Ovary (tissue), 9 donors: ENCODE results near the gene CHIC1. TPM values are rescaled to one million over a fixed set of nuclear protein-coding genes. Genes with fewer than 3 reads are reported as not detected.
"Not testable (repeated sequence)": the region's sequence is repeated elsewhere in the genome, so short reads cannot be mapped to it uniquely, and the experiment has no call there.

Experiments used
- DNase-seq, 5 donors: peaks; one replicate each; pipeline ENCODE4 v3.0.0-alpha.2; 2019 to 2020
- H3K27ac ChIP-seq, 2 donors: fragments of 200-600 bp; one replicate each; pipeline versions ENCODE4 v1.5.1 to v1.8.0; 2019 to 2022
- H3K27me3 ChIP-seq: fragments of 200-600 bp; one replicate; pipeline ENCODE4 v1.8.0; 2022
- H3K36me3 ChIP-seq: fragments of 200-600 bp; sonication (generic); one replicate; pipeline ENCODE4 v1.5.1; 2019
- H3K4me1 ChIP-seq: one replicate; pipeline ENCODE4 v1.8.1; 2013; ENCODE audit warnings: mild to moderate bottlenecking, moderate library complexity; ENCODE audit not compliant: insufficient read depth
- H3K4me3 ChIP-seq: fragments of 200-600 bp; sonication (generic); one replicate; pipeline ENCODE4 v1.5.1; 2017
- H3K9me3 ChIP-seq, 2 donors: fragments of 200-600 bp in 1 of 2; sonication (generic) in 1 of 2; one replicate each; pipeline versions ENCODE4 v1.5.1 to v1.8.1; 2013 to 2019; ENCODE audit warnings: mild to moderate bottlenecking in 1 of 2, moderate library complexity in 1 of 2
- EP300 ChIP-seq: sonication (generic); formaldehyde crosslinking; IDR thresholded peaks from one replicate; pipeline ENCODE4 v1.6.1; 2017; ENCODE audit warnings: antibody characterized with exemption
- POLR2A ChIP-seq: fragments of 450-650 bp; IDR thresholded peaks from one replicate; pipeline ENCODE4 v1.6.1; 2017; ENCODE audit warnings: antibody characterized with exemption, mild to moderate bottlenecking, moderate library complexity
- WGBS, 3 donors: extraction: QIAGEN DNeasy Blood & Tissue Kit in 1 of 3; methylation state at CpG; one replicate each; pipeline versions ENCODE4 v1.1.5 to v1.1.7; 2013 to 2017; 5-methylcytosine and 5-hydroxymethylcytosine counted together
- intact Hi-C, 4 donors: fragments of 100-400 bp; cut with DNase I; formaldehyde crosslinking; loops; one replicate each; pipeline versions ENCODE4 v1.11.0 to v1.15.1; 2022 to 2023
- polyA plus RNA-seq, 2 donors: library from polyadenylated mRNA; stranded (reverse); fragments of 200-250 nt in 1 of 2; fragments of 350-450 nt in 1 of 2; fragmentation: Illumina TruSeq in 1 of 2; extraction: RNeasy Lipid Tissue Mini Kit (QIAGEN cat#74804) in 1 of 2; gene quantifications; one replicate each; pipeline ENCODE4 v1.2.3, GENCODE V29; 2013 to 2014
- total RNA-seq, 7 donors: library from RNA; depleted of rRNA in 2 of 7; stranded (reverse); fragments of >200 nt in 2 of 7; fragmentation: NEBNext Ultra II Directional in 3 of 7; extraction: Animal tissue kit (Norgen Biotek cat#: 25700) in 3 of 7; gene quantifications; one replicate each; pipeline versions ENCODE4 v1.1.0 to v1.2.4, GENCODE V29; 2016 to 2023
- TF ChIP-seq, protein P1 (sequence below), 3 donors: fragments of 450-650 bp in 2 of 3; fragments of 200-600 bp in 1 of 3; IDR thresholded peaks; one replicate each; pipeline versions ENCODE4 v1.5.1 to v1.8.0; 2016 to 2022; ENCODE audit warnings: antibody characterized with exemption in 3 of 3, mild to moderate bottlenecking in 1 of 3
- donor health status: DM: no; HTN: no; CAD: no; lungs with moderate emphysema.
- donor health status: DM: no; HTN: no; CAD: no.
- donor health status: Bipolar disorder and iron deficiency.
- donor health status: DM: yes; HTN: yes; CAD: no.
- donor health status: DM: no; HTN: no; CAD: no.
- donor health status: DM: yes; HTN: yes; CAD: no.

CHIC1 gene
- total and polyA plus RNA-seq, 9 donors = 3.6 to 14.2 (median 11.8) TPM

DNA sequence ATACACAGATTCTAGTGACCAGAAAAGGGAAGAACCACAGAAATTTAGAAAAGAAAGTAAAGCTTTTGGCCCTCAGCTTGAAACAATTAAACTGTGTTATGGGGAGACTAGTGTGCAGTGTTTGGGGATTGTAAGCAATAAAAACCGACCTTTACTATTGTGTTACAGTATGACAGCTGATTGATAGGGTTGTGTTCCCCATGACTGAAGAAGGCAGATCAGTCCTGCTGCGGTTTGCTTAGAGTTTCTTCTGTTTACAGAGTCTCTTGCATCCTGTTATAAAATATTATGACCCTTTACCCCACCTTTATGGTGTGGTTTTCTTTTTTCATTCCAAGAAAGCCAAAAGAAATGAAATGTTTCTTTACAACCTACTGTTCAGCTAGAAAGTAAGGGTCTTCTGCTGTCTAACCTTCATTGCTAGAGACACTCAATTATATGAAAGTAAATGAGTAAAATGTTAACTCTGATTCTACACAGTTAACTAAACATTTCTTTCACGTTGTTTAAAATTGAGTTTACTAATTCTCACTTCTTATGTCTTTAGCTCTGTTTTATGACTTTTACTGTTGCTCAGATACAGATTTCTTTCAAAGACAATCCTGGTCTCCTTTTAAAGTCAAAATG lies 18.1 kb downstream of the CHIC1 start:
- no peaks in the 10 kb centered on the region for H3K36me3 ChIP-seq
- H3K9me3 ChIP-seq = no peaks in the 10 kb centered on the region
- no peak for DNase-seq
- WGBS, 3 donors = 26 to 35% (median 33%) methylated on average over 3 of the region's 3 CpGs
- no peaks in the 10 kb centered on the region for H3K4me1 ChIP-seq
- H3K27me3 ChIP-seq = no peaks in the 10 kb centered on the region
- intact Hi-C loops = no loop called here
- H3K4me3 ChIP-seq = no peak overlapping the region
- H3K27ac ChIP-seq = no peak overlapping the region
- TF ChIP-seq POLR2A (no peak), EP300 (no peak)
- TF ChIP-seq, protein P1, sequence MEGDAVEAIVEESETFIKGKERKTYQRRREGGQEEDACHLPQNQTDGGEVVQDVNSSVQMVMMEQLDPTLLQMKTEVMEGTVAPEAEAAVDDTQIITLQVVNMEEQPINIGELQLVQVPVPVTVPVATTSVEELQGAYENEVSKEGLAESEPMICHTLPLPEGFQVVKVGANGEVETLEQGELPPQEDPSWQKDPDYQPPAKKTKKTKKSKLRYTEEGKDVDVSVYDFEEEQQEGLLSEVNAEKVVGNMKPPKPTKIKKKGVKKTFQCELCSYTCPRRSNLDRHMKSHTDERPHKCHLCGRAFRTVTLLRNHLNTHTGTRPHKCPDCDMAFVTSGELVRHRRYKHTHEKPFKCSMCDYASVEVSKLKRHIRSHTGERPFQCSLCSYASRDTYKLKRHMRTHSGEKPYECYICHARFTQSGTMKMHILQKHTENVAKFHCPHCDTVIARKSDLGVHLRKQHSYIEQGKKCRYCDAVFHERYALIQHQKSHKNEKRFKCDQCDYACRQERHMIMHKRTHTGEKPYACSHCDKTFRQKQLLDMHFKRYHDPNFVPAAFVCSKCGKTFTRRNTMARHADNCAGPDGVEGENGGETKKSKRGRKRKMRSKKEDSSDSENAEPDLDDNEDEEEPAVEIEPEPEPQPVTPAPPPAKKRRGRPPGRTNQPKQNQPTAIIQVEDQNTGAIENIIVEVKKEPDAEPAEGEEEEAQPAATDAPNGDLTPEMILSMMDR (IDR thresholded peaks at IDR 0.05) = no peak

DNA sequence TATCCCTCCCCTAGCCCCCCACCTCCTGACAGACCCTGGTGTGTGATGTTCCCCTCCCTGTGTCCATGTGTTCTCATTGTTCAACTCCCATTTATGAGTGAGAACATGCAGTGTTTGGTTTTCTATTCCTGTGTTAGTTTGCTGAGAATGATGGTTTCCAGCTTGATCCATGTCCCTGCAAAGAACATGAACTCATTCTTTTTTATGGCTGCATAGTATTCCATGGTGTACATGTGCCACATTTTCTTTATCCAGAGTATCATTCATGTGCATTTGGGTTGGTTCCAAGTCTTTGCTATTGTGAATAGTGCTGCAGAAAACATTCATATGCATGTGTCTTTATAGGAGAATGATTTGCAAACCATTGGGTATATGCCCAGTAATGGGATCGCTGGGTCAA lies 34.8 kb downstream of the CHIC1 start:
- intact Hi-C loops, H3K4me1 ChIP-seq, H3K9me3 ChIP-seq, H3K27ac ChIP-seq, H3K4me3 ChIP-seq, H3K36me3 ChIP-seq, DNase-seq, H3K27me3 ChIP-seq: not testable (repeated sequence)
- WGBS, 3 donors = 92 to 96% (median 94%) methylated on average over 1 of the region's 1 CpG

GRCh38 chrX:73615022-73615421 lies 52.0 kb downstream of the CHIC1 start:
- WGBS, 3 donors = 80 to 95% (median 83%) methylated on average over 3 of the region's 3 CpGs
- TF ChIP-seq, protein P1 (IDR thresholded peaks at IDR 0.05) = no peak
- no peak for TF ChIP-seq EP300
- TF ChIP-seq POLR2A = no peak
- H3K9me3 ChIP-seq = no peaks in the 10 kb centered on the region
- no peaks in the 10 kb centered on the region for H3K27me3 ChIP-seq
- no peaks in the 10 kb centered on the region for H3K36me3 ChIP-seq
- no peak for DNase-seq
- H3K27ac ChIP-seq = no peak overlapping the region
- intact Hi-C loops = no loop called here
- no peaks in the 10 kb centered on the region for H3K4me1 ChIP-seq
- no peak overlapping the region for H3K4me3 ChIP-seq

- H3K9me3 ChIP-seq, H3K27ac ChIP-seq, H3K4me1 ChIP-seq, H3K4me3 ChIP-seq, intact Hi-C loops, DNase-seq, H3K27me3 ChIP-seq, H3K36me3 ChIP-seq: not testable (repeated sequence)
- WGBS, 3 donors = 89 to 95% (median 89%) methylated on average over 2 of the region's 2 CpGs
These were observed 78.7 kb downstream of the CHIC1 start for GRCh38 chrX:73641669-73642068.

DNA sequence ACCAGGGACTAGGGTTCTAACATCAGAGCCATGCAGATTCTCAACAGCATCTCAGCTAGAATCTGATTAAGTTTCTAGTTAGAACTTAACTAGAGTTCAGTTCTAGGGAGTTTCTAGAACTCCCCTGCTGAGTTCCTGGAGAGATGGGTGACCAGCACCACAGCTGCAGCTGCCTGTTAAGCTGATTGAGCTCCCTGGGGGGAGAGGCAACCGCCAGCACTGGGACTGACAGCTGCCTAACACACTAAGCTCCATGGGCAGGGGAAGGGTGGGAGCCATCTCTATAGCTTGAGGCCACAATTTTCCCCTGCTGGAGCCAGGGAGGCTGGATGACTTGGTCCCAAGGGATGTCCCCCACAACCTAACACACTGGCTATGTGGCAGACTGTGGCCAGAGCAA lies 84.2 kb downstream of the CHIC1 start:
- intact Hi-C loops = no loop called here
- WGBS, 3 donors = 55 to 58% (median 56%) methylated on average over 1 of the region's 1 CpG
- Histone ChIP-seq H3K27ac (no peak overlapping the region), H3K9me3 (no peaks in the 10 kb centered on the region), H3K36me3 (no peaks in the 10 kb centered on the region), H3K4me3 (no peak overlapping the region), H3K27me3 (no peaks in the 10 kb centered on the region), H3K4me1 (no peaks in the 10 kb centered on the region)
- DNase-seq = no peak
- TF ChIP-seq EP300 = no peak
- TF ChIP-seq, protein P1 (IDR thresholded peaks at IDR 0.05) = no peak
- TF ChIP-seq POLR2A = no peak
